LNCAP (cell line): ENCODE measurements around the gene ELAC1.

ENCODE experiments used
- TF ChIP-seq, protein P1 (sequence below): fragments of 450-650 bp; IDR thresholded peaks from 2 replicates; pipeline ENCODE4 v1.5.1; 2017; ENCODE audit warnings: mild to moderate bottlenecking

The ELAC1 gene, protein sequence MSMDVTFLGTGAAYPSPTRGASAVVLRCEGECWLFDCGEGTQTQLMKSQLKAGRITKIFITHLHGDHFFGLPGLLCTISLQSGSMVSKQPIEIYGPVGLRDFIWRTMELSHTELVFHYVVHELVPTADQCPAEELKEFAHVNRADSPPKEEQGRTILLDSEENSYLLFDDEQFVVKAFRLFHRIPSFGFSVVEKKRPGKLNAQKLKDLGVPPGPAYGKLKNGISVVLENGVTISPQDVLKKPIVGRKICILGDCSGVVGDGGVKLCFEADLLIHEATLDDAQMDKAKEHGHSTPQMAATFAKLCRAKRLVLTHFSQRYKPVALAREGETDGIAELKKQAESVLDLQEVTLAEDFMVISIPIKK

DNA sequence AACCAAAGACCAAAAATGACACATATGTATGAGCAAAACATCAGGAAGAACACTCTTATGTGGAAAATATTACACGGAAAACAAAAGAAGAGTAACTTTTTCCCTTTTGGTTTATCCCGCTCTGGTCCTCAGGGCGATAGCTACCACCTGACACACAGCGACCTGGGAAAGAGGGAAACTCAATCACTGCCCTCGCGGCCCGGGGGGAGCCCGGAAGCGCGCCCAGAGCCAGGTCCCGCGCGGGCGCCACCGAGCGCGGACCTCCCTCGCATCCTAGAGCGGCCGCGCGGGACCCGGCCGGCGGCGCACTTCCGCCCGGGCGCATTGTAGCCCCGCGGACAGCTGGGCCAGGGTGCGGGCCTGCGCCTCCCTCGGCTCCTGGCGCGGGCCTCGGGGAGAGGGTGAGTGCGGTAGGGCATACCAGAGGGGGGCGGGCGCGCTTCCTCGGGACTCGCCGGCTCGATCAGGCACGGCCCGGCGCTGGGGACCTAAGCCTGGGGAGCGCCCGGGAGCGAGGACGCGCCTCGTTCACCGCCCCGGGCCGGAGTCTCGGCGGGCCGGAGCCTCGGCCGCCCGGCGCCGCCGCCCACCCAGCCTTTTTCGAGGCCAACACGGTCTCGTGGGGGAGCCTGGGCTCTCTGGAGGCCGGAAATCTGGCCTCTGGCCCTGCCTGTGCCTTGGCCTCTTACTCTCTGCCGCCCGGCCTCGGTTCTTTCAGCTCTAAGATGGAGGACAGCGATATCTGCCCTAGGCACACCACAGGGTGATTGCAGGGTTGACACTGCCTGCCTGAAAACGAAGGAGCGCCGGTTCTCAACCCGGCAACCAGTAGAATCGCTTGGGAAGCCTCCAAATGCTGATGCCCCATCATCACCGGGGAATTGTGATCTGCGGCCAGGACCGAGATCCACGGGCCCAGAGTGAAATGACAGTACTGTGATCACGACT, at the start of gene ELAC1:
Gene ELAC1 (plus strand): TSS at position 327 of the 948 bp plus-strand sequence. CDS start 6,365 bp downstream, outside the sequence.
- TF ChIP-seq, protein P1, sequence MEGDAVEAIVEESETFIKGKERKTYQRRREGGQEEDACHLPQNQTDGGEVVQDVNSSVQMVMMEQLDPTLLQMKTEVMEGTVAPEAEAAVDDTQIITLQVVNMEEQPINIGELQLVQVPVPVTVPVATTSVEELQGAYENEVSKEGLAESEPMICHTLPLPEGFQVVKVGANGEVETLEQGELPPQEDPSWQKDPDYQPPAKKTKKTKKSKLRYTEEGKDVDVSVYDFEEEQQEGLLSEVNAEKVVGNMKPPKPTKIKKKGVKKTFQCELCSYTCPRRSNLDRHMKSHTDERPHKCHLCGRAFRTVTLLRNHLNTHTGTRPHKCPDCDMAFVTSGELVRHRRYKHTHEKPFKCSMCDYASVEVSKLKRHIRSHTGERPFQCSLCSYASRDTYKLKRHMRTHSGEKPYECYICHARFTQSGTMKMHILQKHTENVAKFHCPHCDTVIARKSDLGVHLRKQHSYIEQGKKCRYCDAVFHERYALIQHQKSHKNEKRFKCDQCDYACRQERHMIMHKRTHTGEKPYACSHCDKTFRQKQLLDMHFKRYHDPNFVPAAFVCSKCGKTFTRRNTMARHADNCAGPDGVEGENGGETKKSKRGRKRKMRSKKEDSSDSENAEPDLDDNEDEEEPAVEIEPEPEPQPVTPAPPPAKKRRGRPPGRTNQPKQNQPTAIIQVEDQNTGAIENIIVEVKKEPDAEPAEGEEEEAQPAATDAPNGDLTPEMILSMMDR: no peak; the same call in 1 of the 2 replicates

DNA sequence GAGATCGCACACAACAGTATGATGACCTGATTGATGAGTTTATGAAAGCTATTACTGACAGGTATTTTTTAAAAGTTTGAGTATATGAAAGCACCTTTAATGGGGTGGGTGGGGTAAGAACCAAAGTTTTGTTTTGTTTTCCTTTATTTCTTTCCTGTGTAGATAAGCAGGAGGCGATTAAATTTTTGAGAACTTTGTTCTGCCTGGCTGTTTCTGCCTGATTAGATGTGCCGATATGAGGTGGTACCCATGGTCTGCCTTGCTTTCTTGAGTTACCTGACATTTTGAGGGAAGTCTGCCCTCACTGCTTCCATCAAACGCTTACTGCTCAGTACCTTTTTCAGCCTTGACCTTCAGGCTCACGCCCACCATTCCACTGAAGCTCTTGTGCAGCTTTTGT, 49.7 kb upstream of the ELAC1 start:
- TF ChIP-seq, protein P1: no peak

DNA sequence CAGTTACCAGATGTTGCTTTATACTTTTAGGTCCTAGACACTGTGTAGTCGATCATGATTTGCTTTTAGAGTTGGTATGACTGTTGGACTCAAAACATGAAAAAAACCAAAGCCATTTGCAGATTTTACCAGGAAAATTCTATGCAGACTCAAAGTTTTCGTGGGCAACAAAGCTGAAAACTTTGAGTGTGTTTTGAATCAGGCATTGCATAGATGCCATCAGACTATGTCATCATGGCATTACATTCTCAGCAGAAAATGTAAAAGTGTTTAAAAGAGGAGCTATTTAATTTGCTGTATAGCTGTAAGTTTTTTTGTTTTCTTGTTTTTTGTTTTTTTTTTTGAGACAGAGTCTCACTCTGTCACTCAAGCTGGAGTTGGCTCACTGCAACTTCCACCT, 43.5 kb upstream of the ELAC1 start:
- TF ChIP-seq, protein P1: no peak

DNA sequence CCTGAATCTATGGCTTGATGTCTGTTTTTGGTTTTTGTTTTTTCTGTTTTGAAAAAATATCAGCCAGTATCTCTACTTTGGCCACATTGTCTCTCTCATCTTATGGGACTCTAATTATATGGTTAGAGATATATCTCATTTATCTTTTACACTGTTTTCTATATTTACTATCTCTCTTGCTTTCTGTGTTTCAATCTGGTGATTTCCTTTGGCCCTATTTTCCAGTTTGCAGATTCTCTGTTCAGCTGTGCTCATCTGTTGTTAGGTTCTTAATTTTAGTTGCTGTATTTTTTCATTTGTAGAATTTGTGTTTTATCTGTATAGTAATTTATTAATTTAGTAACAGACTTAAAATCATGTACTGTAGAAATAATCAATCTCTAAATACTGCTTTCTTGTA, 41.3 kb upstream of the ELAC1 start:
- TF ChIP-seq, protein P1: no peak

DNA sequence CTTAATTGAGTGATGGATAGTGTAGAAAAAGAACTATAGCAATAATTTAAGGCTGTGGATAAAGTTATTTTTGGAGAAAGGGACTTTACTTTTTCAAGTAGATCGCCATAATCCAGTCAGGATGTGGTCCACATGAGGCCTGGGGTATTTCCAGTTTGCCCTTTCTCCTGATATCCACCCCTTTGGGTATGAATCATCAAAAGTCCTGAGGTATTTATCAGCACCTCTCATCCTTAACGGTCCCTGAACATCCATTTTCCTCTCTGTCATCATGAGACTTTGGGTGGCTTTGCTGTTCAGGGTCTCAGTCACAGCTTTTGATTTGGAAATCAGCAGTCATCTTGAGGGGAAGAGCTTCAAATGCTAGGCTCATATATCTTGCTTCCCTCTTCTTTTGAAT, 39.3 kb upstream of the ELAC1 start:
- TF ChIP-seq, protein P1: no peak

DNA sequence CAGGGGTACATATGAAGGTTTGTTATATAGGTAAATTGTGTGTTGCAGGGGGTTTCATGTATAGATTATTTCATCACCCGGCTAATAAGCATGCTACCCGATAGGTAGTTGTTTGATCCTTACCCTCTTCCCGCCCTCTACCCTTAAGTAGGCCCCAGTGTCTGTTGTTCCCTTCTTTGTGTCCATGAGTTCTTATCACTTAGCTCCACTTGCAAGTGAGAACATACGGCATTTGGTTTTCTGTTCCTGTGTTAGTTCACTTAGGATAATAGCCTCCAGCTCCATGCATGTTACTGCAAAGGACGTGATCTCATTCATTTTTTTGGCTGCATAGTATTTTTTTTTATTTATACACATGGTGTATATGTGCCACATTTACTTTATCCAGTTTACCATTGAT, 34.2 kb upstream of the ELAC1 start:
- TF ChIP-seq, protein P1: no peak

DNA sequence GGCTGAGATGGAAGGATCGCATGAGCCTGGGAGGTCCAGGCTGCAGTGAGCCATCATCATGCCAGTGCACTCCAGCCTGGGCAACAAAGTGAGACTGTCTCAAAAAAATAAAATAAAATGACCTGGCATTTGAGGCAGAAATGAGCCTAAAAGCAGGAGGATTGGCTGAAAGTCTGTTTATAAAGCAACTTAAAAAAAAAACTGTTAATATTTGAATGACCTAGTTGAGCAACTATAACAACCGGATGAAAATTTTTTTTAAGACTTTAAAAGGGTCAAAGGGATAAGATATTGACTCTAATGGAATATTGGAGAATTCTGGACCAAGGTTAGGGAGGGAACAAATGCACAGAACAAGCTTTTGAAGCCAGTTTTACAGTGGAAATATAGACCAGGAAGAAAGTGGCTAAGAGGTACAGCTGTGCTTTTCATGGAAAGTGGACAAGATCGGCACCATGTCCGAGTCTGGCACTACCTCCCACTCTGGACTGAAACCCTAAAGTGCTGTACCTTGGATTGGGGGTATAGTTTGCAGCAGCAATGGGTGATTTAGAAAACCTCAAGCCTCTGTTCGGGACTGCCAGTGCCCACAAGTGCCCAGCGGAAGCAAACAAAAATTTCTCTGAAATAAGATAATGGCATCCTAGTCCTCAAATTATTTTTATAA, 33.2 kb upstream of the ELAC1 start:
- TF ChIP-seq, protein P1: no peak
